H1 (cell line): ENCODE data around the gene GATA5. TPM values are rescaled to one million over a fixed set of nuclear protein-coding genes. Genes with fewer than 3 reads are reported as not detected.

ENCODE experiments used
- CTCF ChIA-PET: fragments of 300-600 bp; sonication (Branson Sonifier 250); formaldehyde crosslinking; loops from one replicate; lab custom pipeline; 2021; ENCODE audit not compliant: partially characterized antibody; lab: Charles Lee
- POLR2A ChIA-PET: fragments of 300-600 bp; sonication (Branson Sonifier 250); formaldehyde crosslinking; loops from one replicate; lab custom pipeline; 2021; ENCODE audit warnings: inconsistent platforms; ENCODE audit not compliant: partially characterized antibody; lab: Charles Lee
- DNase-seq, 2 experiments: peaks; one replicate each; pipeline versions ENCODE4 v3.0.0 to v3.0.0-alpha.2; 2010 to 2022; ENCODE audit warnings: low spot score in 2 of 2, low read depth in 1 of 2, mixed read lengths in 1 of 2
- FAIRE-seq: peaks from 2 replicates; lab custom pipeline; 2011; peaks lifted over from hg19 to GRCh38; lab: Jason Lieb, UNC
- H2AFZ ChIP-seq: 2 replicates; pipeline ENCODE4 v1.8.1; 2012; ENCODE audit warnings: low read length, inconsistent platforms
- H2AK5ac ChIP-seq: 2 replicates; pipeline ENCODE4 v1.6.1; 2013; ENCODE audit warnings: low read depth, low read length
- H2BK120ac ChIP-seq: replicated peaks from 2 replicates; pipeline ENCODE3; 2013; ENCODE audit warnings: low read depth, low read length, inconsistent platforms
- H2BK12ac ChIP-seq: 2 replicates; pipeline ENCODE4 v1.6.1; 2013; ENCODE audit warnings: low read depth, low read length
- H2BK15ac ChIP-seq: 2 replicates; pipeline ENCODE4 v1.6.1; 2013; ENCODE audit warnings: low read length
- H2BK20ac ChIP-seq: 2 replicates; pipeline ENCODE4 v1.6.1; 2013; ENCODE audit warnings: low read length
- H2BK5ac ChIP-seq: 2 replicates; pipeline ENCODE4 v1.6.1; 2013; ENCODE audit warnings: low read depth, low read length
- H3K14ac ChIP-seq: 2 replicates; pipeline ENCODE4 v1.6.1; 2013; ENCODE audit warnings: inconsistent platforms; ENCODE audit not compliant: insufficient read length
- H3K18ac ChIP-seq: 2 replicates; pipeline ENCODE4 v1.6.1; 2013; ENCODE audit warnings: low read length; ENCODE audit errors: extremely low read depth
- H3K23ac ChIP-seq: 2 replicates; pipeline ENCODE4 v1.6.1; 2013; ENCODE audit warnings: inconsistent platforms; ENCODE audit not compliant: insufficient read length
- H3K23me2 ChIP-seq: 2 replicates; pipeline ENCODE4 v1.6.1; 2013; ENCODE audit warnings: low read depth, low read length
- H3K27ac ChIP-seq: 2 replicates; pipeline ENCODE4 v1.6.1; 2011; ENCODE audit warnings: low read depth, low read length, inconsistent platforms
- H3K27me3 ChIP-seq, 4 experiments: replicated peaks in 1 of 4; 1 replicate in 1 of 4; 2 replicates in 3 of 4; pipeline versions ENCODE4 v1.6.1 to v1.8.1; 2011 to 2013; ENCODE audit warnings: low read length in 3 of 4, mild to moderate bottlenecking in 3 of 4, inconsistent platforms in 2 of 4, mixed read lengths in 2 of 4, moderate library complexity in 1 of 4; ENCODE audit not compliant: control insufficient read depth in 3 of 4, insufficient read depth in 3 of 4; ENCODE audit errors: extremely low read depth in 1 of 4
- H3K36me3 ChIP-seq, 4 experiments: 2 replicates each; pipeline versions ENCODE4 v1.6.1 to v1.8.1; 2011 to 2013; ENCODE audit warnings: mild to moderate bottlenecking in 4 of 4, low read length in 3 of 4, moderate library complexity in 2 of 4, control low read depth in 1 of 4, inconsistent platforms in 1 of 4; ENCODE audit not compliant: insufficient read depth in 4 of 4, control insufficient read depth in 2 of 4
- H3K4ac ChIP-seq: replicated peaks from 2 replicates; pipeline ENCODE3; 2013; ENCODE audit warnings: low read length, low read depth, mixed read lengths, inconsistent platforms; ENCODE audit not compliant: insufficient read length
- H3K4me1 ChIP-seq, 4 experiments: replicated peaks in 1 of 4; 1 replicate in 1 of 4; 2 replicates in 3 of 4; pipeline versions ENCODE4 v1.6.1 to v1.8.1; 2011 to 2013; ENCODE audit warnings: low read length in 3 of 4, inconsistent platforms in 2 of 4, mixed read lengths in 1 of 4; ENCODE audit not compliant: insufficient read depth in 4 of 4, control insufficient read depth in 3 of 4
- H3K4me2 ChIP-seq, 2 experiments: 2 replicates each; pipeline versions ENCODE4 v1.6.1 to v1.8.1; 2011 to 2013; ENCODE audit warnings: low read depth in 2 of 2, low read length in 2 of 2, control low read depth in 1 of 2, inconsistent platforms in 1 of 2, mild to moderate bottlenecking in 1 of 2; ENCODE audit not compliant: insufficient read depth in 1 of 2
- H3K4me3 ChIP-seq, 4 experiments: fragments of 200-600, 300-600 bp in 1 of 4; sonication (generic), shearing (Covaris generic), sonication (Bioruptor Twin) in 1 of 4; 2 replicates each; pipeline versions ENCODE4 v1.5.1 to v1.8.1; 2011 to 2016; ENCODE audit warnings: low read length in 4 of 4, low read depth in 3 of 4, control low read depth in 2 of 4, inconsistent platforms in 2 of 4, mild to moderate bottlenecking in 2 of 4, mixed read lengths in 1 of 4, moderate library complexity in 1 of 4; ENCODE audit not compliant: insufficient read depth in 2 of 4; ENCODE audit errors: extremely low read depth in 1 of 4
- H3K56ac ChIP-seq: replicated peaks from 2 replicates; pipeline ENCODE3; 2013; ENCODE audit warnings: low read depth, mild to moderate bottlenecking, mixed read lengths, low read length, inconsistent platforms; ENCODE audit not compliant: insufficient read length
- H3K79me1 ChIP-seq: 2 replicates; pipeline ENCODE4 v1.6.1; 2013; ENCODE audit warnings: low read depth, low read length, control low read depth
- H3K79me2 ChIP-seq, 2 experiments: 2 replicates each; pipeline versions ENCODE4 v1.6.1 to v1.8.1; 2012 to 2013; ENCODE audit warnings: low read length in 2 of 2, mild to moderate bottlenecking in 2 of 2, inconsistent platforms in 1 of 2; ENCODE audit not compliant: insufficient read depth in 2 of 2, control insufficient read depth in 1 of 2
- H3K9ac ChIP-seq, 4 experiments: replicated peaks in 1 of 4; 1 replicate in 1 of 4; 2 replicates in 3 of 4; pipeline versions ENCODE4 v1.6.1 to v1.8.1; 2011 to 2013; ENCODE audit warnings: low read depth in 3 of 4, low read length in 3 of 4, control low read depth in 2 of 4, mild to moderate bottlenecking in 2 of 4, moderate library complexity in 2 of 4, inconsistent platforms in 1 of 4; ENCODE audit errors: extremely low read depth in 1 of 4
- H3K9me3 ChIP-seq, 2 experiments: 2 replicates each; pipeline versions ENCODE4 v1.6.1 to v1.8.1; 2012 to 2013; ENCODE audit warnings: mild to moderate bottlenecking in 2 of 2, moderate library complexity in 2 of 2, control low read depth in 1 of 2, inconsistent platforms in 1 of 2, low read depth in 1 of 2, low read length in 1 of 2, mixed read lengths in 1 of 2; ENCODE audit not compliant: insufficient read depth in 2 of 2
- H4K20me1 ChIP-seq, 2 experiments: replicated peaks in 1 of 2; 2 replicates each; pipeline versions ENCODE3 to v1.8.1; 2011 to 2013; ENCODE audit warnings: inconsistent platforms in 2 of 2, low read length in 2 of 2, mild to moderate bottlenecking in 1 of 2; ENCODE audit not compliant: insufficient read depth in 2 of 2, control insufficient read depth in 1 of 2
- H4K5ac ChIP-seq: 2 replicates; pipeline ENCODE4 v1.6.1; 2013; ENCODE audit warnings: low read length, low read depth, mixed read lengths, inconsistent platforms; ENCODE audit not compliant: insufficient read length
- H4K8ac ChIP-seq: 2 replicates; pipeline ENCODE4 v1.8.0; 2013; ENCODE audit warnings: mild to moderate bottlenecking, moderate library complexity, low read length, inconsistent platforms; ENCODE audit not compliant: insufficient read depth; ENCODE audit errors: extremely low read depth
- H4K91ac ChIP-seq: replicated peaks from 2 replicates; pipeline ENCODE3; 2013; ENCODE audit warnings: low read length, mixed read lengths, inconsistent platforms; ENCODE audit not compliant: insufficient read length
- HDAC6 ChIP-seq: IDR thresholded peaks from one replicate; pipeline ENCODE4 v1.7.1; 2012; ENCODE audit warnings: low read depth, mild to moderate bottlenecking, inconsistent platforms, low read length, moderate library complexity
- SIN3A ChIP-seq, 2 experiments: IDR thresholded peaks in 1 of 2; conservative IDR thresholded peaks in 1 of 2; 2 replicates each; pipeline ENCODE4 v1.6.1; 2011 to 2012; ENCODE audit warnings: low read length in 2 of 2, improper control_type of control experiment in 1 of 2, low read depth in 1 of 2, mild to moderate bottlenecking in 1 of 2
- WGBS, 2 experiments: shearing (Covaris generic) in 1 of 2; methylation state at CpG; one replicate each; pipeline versions ENCODE4 v1.1.6 to v1.1.7; 2013 to 2015; ENCODE audit warnings: low lambda C conversion rate in 2 of 2, mixed read lengths in 2 of 2, inconsistent platforms in 1 of 2, low coverage in 1 of 2, missing lambda C conversion rate in 1 of 2; ENCODE audit not compliant: insufficient replicate concordance in 2 of 2, insufficient coverage in 1 of 2, insufficient read length in 1 of 2; ENCODE audit errors: extremely low coverage in 1 of 2, missing lambda C conversion rate in 1 of 2; 5-methylcytosine and 5-hydroxymethylcytosine counted together
- polyA plus RNA-seq, 7 experiments: library from polyadenylated mRNA; depleted of rRNA in 3 of 7; stranded (reverse) in 5 of 7; unstranded in 2 of 7; fragments of >200 nt in 5 of 7; fragments of 200-250 nt in 2 of 7; gene quantifications; 1 replicate in 5 of 7; 2 replicates in 1 of 7; 4 replicates in 1 of 7; pipeline versions ENCODE4 v1.2.1 to v1.2.3, GENCODE V29; 2011 to 2013; ENCODE audit warnings: missing spikeins in 2 of 7, mixed read lengths in 2 of 7
- total RNA-seq: library from RNA; stranded (reverse); fragmentation: NEBNext Ultra II Directional; extraction: Animal tissue kit (Norgen Biotek cat#: 25700); gene quantifications from 2 replicates; pipeline ENCODE4 v1.2.1, GENCODE V29; 2021

Gene GATA5
- total and polyA plus RNA-seq, 2 of the 8 experiments (the other 6 are each of a cell fraction or from before 2014, with no cell fraction given) = 0.08 to 0.11 TPM

GRCh38 chr20:62446888-62447869 lies 28.6 kb downstream of the GATA5 start:
- no peak overlapping the region for H2BK15ac ChIP-seq
- POLR2A ChIA-PET = interaction anchor here (0.6 to 1.0 kb wide), 3 partner anchors 8 to 233 kb away, joined by 3 read pairs; no protein-coding TSS in a partner anchor

More at GRCh38 chr20:62446888-62447869, 28.6 kb downstream of the GATA5 start:
- Histone ChIP-seq H3K23ac (no peak overlapping the region), H3K4ac (no peak overlapping the region), H3K79me1 (no peaks in the 10 kb centered on the region), H3K23me2 (peaks cover 5% of the 10 kb centered on the region; the same call in 1 of the 2 replicates), H3K27me3 (no peaks in the 10 kb centered on the region), H3K79me2 (no peaks in the 10 kb centered on the region), H3K14ac (no peak overlapping the region), H3K9ac (no peak overlapping the region), H3K18ac (no peak overlapping the region), H3K4me3 (no peak overlapping the region), H4K91ac (no peak overlapping the region), H3K27ac (no peak overlapping the region), H2AK5ac (no peak overlapping the region), H3K36me3 (no peaks in the 10 kb centered on the region), H3K9me3 (no peaks in the 10 kb centered on the region), H2BK12ac (no peak overlapping the region), H4K8ac (no peak overlapping the region; the same call in 1 of the 2 replicates), H2BK20ac (no peak overlapping the region), H3K4me1 (peaks cover 0 to 4% (median 0%) of the 10 kb centered on the region in 4 experiments; a peak in 1 of 7 replicates), H2BK120ac (no peak overlapping the region), H4K5ac (no peak overlapping the region), H2BK5ac (no peak overlapping the region; the same call in 1 of the 2 replicates), H3K4me2 (no peak overlapping the region), H2AFZ (no peak overlapping the region), H4K20me1 (no peaks in the 10 kb centered on the region)
- no peak for FAIRE-seq
- DNase-seq = no peak
- CTCF ChIA-PET = interaction anchor here (0.9 to 1.2 kb wide), 3 partner anchors 23 to 53 kb away, joined by 3 to 4 read pairs (median 3); no protein-coding TSS in a partner anchor
- WGBS, 2 experiments = 89% methylated on average over 38 of the region's 44 CpGs; no CpG with 5 or more reads in 1 of the 2 experiments
- TF ChIP-seq HDAC6 (no peak), SIN3A (conservative IDR thresholded peaks at IDR 0.05 in 1 of 2, IDR thresholded peaks at IDR 0.05 in 1 of 2; ENCODE audit: low read depth in 1 of 2, low read length in 2 of 2) (no peak)
- TF ChIP-seq, all 59 proteins: peak for 0
- no peak overlapping the region for H3K56ac ChIP-seq
